ENCODE measurements around the gene CDK6.

DNA sequence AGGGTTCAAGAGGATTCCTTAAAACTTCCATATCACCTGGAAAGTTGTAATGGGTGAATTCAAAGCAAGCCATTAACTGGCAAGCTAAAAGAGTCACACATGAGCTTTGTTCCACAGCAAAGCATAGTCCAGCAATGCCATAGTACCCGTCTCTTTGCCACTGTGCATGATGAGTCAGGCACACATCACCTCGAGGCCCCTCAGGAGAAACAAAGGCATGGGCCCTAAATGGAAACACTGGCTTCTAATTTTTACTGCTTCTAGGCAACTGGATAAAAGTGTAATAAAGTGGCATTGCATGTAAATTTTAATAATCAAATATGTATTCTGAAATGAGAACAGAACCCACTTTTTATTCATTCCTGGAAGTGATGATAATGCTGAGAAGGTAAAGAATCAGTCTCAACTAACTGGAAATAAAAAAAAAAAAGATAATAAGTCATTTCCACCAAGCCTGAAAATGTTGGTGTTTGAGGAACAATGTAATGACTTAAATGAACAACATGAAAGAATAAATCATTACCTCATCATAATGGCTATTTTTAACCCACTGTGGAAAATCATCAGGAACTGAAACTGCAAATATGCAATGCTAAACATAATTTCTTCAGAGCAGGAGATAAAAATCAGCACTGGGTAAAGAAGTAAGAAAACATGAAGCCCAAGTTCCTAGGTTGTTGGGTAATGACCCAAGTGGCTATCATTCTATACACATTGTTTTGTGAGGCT, 104.9 kb downstream of the CDK6 start:
- TF ChIP-seq POLR2A (IDR thresholded peaks at IDR 0.05) (no peak), POLR2AphosphoS5 (IDR thresholded peaks at IDR 0.05) (no peak)
- TF ChIP-seq, protein P1, sequence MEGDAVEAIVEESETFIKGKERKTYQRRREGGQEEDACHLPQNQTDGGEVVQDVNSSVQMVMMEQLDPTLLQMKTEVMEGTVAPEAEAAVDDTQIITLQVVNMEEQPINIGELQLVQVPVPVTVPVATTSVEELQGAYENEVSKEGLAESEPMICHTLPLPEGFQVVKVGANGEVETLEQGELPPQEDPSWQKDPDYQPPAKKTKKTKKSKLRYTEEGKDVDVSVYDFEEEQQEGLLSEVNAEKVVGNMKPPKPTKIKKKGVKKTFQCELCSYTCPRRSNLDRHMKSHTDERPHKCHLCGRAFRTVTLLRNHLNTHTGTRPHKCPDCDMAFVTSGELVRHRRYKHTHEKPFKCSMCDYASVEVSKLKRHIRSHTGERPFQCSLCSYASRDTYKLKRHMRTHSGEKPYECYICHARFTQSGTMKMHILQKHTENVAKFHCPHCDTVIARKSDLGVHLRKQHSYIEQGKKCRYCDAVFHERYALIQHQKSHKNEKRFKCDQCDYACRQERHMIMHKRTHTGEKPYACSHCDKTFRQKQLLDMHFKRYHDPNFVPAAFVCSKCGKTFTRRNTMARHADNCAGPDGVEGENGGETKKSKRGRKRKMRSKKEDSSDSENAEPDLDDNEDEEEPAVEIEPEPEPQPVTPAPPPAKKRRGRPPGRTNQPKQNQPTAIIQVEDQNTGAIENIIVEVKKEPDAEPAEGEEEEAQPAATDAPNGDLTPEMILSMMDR (IDR thresholded peaks at IDR 0.05 in 8 of 11, conservative IDR thresholded peaks at IDR 0.05 in 3 of 11) = no peak

Data from spleen (tissue), 7 donors.